HL-60 (cell line): ENCODE results near the gene GP9.

Source experiments
- SPI1 ChIP-seq: IDR thresholded peaks from 2 replicates; pipeline ENCODE4 v1.6.1; 2012; ENCODE audit warnings: low read depth, mild to moderate bottlenecking, borderline replicate concordance
- TF ChIP-seq, protein P1 (sequence below): IDR thresholded peaks from 2 replicates; pipeline ENCODE4 v1.6.1; 2012; ENCODE audit warnings: low read depth; ENCODE audit not compliant: insufficient replicate concordance

DNA sequence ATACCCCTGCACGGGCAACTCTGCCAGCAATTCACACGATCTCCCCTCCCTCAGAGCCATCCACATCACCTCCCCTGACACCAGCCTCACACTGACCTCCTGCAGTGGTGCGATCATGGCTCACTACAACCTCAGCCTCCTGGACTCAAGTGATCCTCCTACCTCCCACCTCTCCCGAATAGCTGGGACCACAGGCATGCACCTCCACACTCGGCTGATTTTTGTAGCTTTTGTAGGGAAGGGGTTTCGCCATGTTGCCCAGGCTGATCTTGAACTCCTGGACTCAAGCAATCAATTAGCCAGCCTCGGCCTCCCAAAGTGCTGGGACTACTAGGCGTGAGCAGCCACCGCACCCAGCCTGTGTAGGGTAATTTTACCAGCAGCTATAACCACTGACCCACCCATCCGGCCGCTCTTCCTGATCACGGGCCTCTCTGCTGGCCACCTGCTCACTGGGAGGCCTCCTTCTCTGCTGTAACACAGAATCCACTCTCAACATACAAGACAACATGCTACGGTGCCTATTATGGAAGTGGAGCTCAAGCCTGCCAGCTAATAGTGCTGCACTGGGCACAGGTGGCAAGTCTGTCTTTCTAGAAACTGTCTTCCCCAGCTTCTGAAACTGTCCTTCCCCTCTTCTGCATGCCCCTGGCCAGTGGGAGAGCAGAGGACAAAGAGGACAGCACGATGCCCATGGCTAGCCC lies 4.6 kb downstream of the GP9 start:
- TF ChIP-seq, protein P1, sequence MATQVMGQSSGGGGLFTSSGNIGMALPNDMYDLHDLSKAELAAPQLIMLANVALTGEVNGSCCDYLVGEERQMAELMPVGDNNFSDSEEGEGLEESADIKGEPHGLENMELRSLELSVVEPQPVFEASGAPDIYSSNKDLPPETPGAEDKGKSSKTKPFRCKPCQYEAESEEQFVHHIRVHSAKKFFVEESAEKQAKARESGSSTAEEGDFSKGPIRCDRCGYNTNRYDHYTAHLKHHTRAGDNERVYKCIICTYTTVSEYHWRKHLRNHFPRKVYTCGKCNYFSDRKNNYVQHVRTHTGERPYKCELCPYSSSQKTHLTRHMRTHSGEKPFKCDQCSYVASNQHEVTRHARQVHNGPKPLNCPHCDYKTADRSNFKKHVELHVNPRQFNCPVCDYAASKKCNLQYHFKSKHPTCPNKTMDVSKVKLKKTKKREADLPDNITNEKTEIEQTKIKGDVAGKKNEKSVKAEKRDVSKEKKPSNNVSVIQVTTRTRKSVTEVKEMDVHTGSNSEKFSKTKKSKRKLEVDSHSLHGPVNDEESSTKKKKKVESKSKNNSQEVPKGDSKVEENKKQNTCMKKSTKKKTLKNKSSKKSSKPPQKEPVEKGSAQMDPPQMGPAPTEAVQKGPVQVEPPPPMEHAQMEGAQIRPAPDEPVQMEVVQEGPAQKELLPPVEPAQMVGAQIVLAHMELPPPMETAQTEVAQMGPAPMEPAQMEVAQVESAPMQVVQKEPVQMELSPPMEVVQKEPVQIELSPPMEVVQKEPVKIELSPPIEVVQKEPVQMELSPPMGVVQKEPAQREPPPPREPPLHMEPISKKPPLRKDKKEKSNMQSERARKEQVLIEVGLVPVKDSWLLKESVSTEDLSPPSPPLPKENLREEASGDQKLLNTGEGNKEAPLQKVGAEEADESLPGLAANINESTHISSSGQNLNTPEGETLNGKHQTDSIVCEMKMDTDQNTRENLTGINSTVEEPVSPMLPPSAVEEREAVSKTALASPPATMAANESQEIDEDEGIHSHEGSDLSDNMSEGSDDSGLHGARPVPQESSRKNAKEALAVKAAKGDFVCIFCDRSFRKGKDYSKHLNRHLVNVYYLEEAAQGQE = no peak
- no peak for TF ChIP-seq SPI1
